Trophoblast cell (in vitro differentiated cells and primary cell): Measurements from ENCODE around the gene TMCC1.
A peak's percentile ranks its signal among the peaks of the same experiment; 100 is the strongest.

Experiments
- DNase-seq, 2 donors: peaks; one replicate each; pipeline ENCODE4 v3.0.0-alpha.2; 2016
- H2AFZ ChIP-seq: 2 replicates; pipeline ENCODE4 v1.6.1; 2013; ENCODE audit warnings: low read length, moderate library complexity, mild to moderate bottlenecking; ENCODE audit not compliant: insufficient read depth, poor library complexity
- H2AK5ac ChIP-seq: 2 replicates; pipeline ENCODE4 v1.6.1; 2013; ENCODE audit warnings: mild to moderate bottlenecking, low read length
- H2BK120ac ChIP-seq: 2 replicates; pipeline ENCODE4 v1.6.1; 2013; ENCODE audit warnings: low read length, mild to moderate bottlenecking, moderate library complexity; ENCODE audit not compliant: insufficient read depth, poor library complexity
- H2BK12ac ChIP-seq: 2 replicates; pipeline ENCODE4 v1.6.1; 2013; ENCODE audit warnings: mild to moderate bottlenecking, low read length, moderate library complexity
- H2BK5ac ChIP-seq: 2 replicates; pipeline ENCODE4 v1.6.1; 2013; ENCODE audit warnings: low read length, low read depth, moderate library complexity, mild to moderate bottlenecking; ENCODE audit not compliant: poor library complexity
- H3K14ac ChIP-seq: 2 replicates; pipeline ENCODE4 v1.6.1; 2013; ENCODE audit warnings: mild to moderate bottlenecking, low read length
- H3K18ac ChIP-seq: 2 replicates; pipeline ENCODE4 v1.6.1; 2013; ENCODE audit warnings: mild to moderate bottlenecking, low read length
- H3K23ac ChIP-seq: 2 replicates; pipeline ENCODE4 v1.6.1; 2013; ENCODE audit warnings: low read length
- H3K27ac ChIP-seq: 2 replicates; pipeline ENCODE4 v1.5.1; 2013; ENCODE audit warnings: low read depth, mild to moderate bottlenecking, inconsistent platforms, low read length, moderate library complexity
- H3K27me3 ChIP-seq: 2 replicates; pipeline ENCODE4 v1.6.1; 2013; ENCODE audit warnings: inconsistent platforms, mild to moderate bottlenecking, low read length, moderate library complexity; ENCODE audit not compliant: insufficient read depth
- H3K36me3 ChIP-seq, 2 experiments: 1 replicate in 1 of 2; 2 replicates in 1 of 2; pipeline ENCODE4 v1.6.1; 2013; ENCODE audit warnings: low read length in 2 of 2, mild to moderate bottlenecking in 2 of 2, moderate library complexity in 1 of 2; ENCODE audit not compliant: insufficient read depth in 2 of 2, control insufficient read depth in 1 of 2
- H3K4ac ChIP-seq: 2 replicates; pipeline ENCODE4 v1.6.1; 2013; ENCODE audit warnings: low read depth, mild to moderate bottlenecking, low read length, moderate library complexity
- H3K4me1 ChIP-seq, 2 experiments: 1 replicate in 1 of 2; 2 replicates in 1 of 2; pipeline ENCODE4 v1.6.1; 2013; ENCODE audit warnings: low read length in 2 of 2, mild to moderate bottlenecking in 2 of 2, moderate library complexity in 1 of 2; ENCODE audit not compliant: insufficient read depth in 2 of 2, control insufficient read depth in 1 of 2
- H3K4me2 ChIP-seq: 2 replicates; pipeline ENCODE4 v1.6.1; 2013; ENCODE audit warnings: inconsistent platforms, mild to moderate bottlenecking, low read length, moderate library complexity
- H3K4me3 ChIP-seq: 2 replicates; pipeline ENCODE4 v1.5.1; 2013; ENCODE audit warnings: mild to moderate bottlenecking, low read depth, low read length, inconsistent platforms
- H3K79me1 ChIP-seq: one replicate; pipeline ENCODE4 v1.6.1; 2013; ENCODE audit warnings: low read length
- H3K79me2 ChIP-seq: 2 replicates; pipeline ENCODE4 v1.6.1; 2013; ENCODE audit warnings: low read length, mild to moderate bottlenecking; ENCODE audit not compliant: control insufficient read depth, insufficient read depth, poor library complexity
- H3K9ac ChIP-seq: 2 replicates; pipeline ENCODE4 v1.6.1; 2013; ENCODE audit warnings: mild to moderate bottlenecking, low read length
- H3K9me3 ChIP-seq: 2 replicates; pipeline ENCODE4 v1.6.1; 2013; ENCODE audit warnings: low read depth, mild to moderate bottlenecking, control low read depth, inconsistent platforms, low read length; ENCODE audit not compliant: insufficient read depth
- H4K12ac ChIP-seq: 2 replicates; pipeline ENCODE4 v1.6.1; 2013; ENCODE audit warnings: low read depth, mild to moderate bottlenecking, low read length, moderate library complexity
- H4K8ac ChIP-seq: 2 replicates; pipeline ENCODE4 v1.6.1; 2013; ENCODE audit warnings: low read depth, mild to moderate bottlenecking, low read length, moderate library complexity
- H4K91ac ChIP-seq: one replicate; pipeline ENCODE4 v1.6.1; 2013; ENCODE audit warnings: low read depth, mild to moderate bottlenecking, low read length, moderate library complexity
- WGBS: extraction: QIAGEN DNeasy Blood & Tissue Kit; methylation state at CpG from one replicate; pipeline ENCODE4 v1.1.7; 2013; ENCODE audit warnings: missing lambda C conversion rate; ENCODE audit not compliant: insufficient read length, insufficient coverage; ENCODE audit errors: extremely low coverage; 5-methylcytosine and 5-hydroxymethylcytosine counted together

The TMCC1 gene

GRCh38 chr3:129628169-129628522 is 265.4 kb downstream of the TMCC1 start:
- H3K79me2 ChIP-seq = peaks cover 11% of the 10 kb centered on the region

GRCh38 chr3:129627350-129628168 is 266.0 kb downstream of the TMCC1 start:
- no CpG with 5 or more reads among the region's 38 CpGs for WGBS
- Histone ChIP-seq H4K12ac (peak overlapping the region; percentile 94), H3K4ac (peak overlapping the region; percentile 94), H3K4me3 (peak overlapping the region; percentile 66), H3K36me3 (no peaks in the 10 kb centered on the region), H3K4me2 (peak overlapping the region; percentile 78), H3K23ac (no peak overlapping the region), H3K18ac (peak overlapping the region; percentile 98), H3K79me2 (peaks cover 9% of the 10 kb centered on the region), H4K8ac (peak overlapping the region; percentile 98), H3K9me3 (peaks cover 2% of the 10 kb centered on the region), H2BK5ac (peak overlapping the region; percentile 95), H3K9ac (peak overlapping the region; percentile 86), H2AFZ (peak overlapping the region; percentile 95), H4K91ac (peak overlapping the region; percentile 100), H3K4me1 (peaks cover 32 to 41% of the 10 kb centered on the region in 2 experiments), H3K27ac (peak overlapping the region; percentile 97), H2BK12ac (peak overlapping the region; percentile 88), H2BK120ac (peak overlapping the region; percentile 98), H2AK5ac (peak overlapping the region; percentile 98), H3K27me3 (no peaks in the 10 kb centered on the region), H3K14ac (peak overlapping the region; percentile 98), H3K79me1 (peaks cover 42% of the 10 kb centered on the region)
- peak; percentile 98 for DNase-seq

More at GRCh38 chr3:129628169-129628522, 265.4 kb downstream of the TMCC1 start:
- H2BK5ac ChIP-seq = no peak overlapping the region
- H3K4ac ChIP-seq = no peak overlapping the region
- no peak overlapping the region for H3K4me3 ChIP-seq
- no peak overlapping the region for H2BK120ac ChIP-seq
- no peak overlapping the region for H3K23ac ChIP-seq
- H3K4me2 ChIP-seq = peak overlapping the region; percentile 78
- H3K9me3 ChIP-seq = no peaks in the 10 kb centered on the region
- H3K79me1 ChIP-seq = peaks cover 38% of the 10 kb centered on the region
- H3K27me3 ChIP-seq = no peaks in the 10 kb centered on the region
- H4K12ac ChIP-seq = no peak overlapping the region
- peak overlapping the region; percentile 17 for H4K8ac ChIP-seq
- peaks cover 26 to 39% of the 10 kb centered on the region in 2 experiments for H3K4me1 ChIP-seq
- no peak overlapping the region for H3K9ac ChIP-seq
- H3K18ac ChIP-seq = no peak overlapping the region
- H3K36me3 ChIP-seq = no peaks in the 10 kb centered on the region
- no peak overlapping the region for H2AK5ac ChIP-seq
- H3K27ac ChIP-seq = peak overlapping the region; percentile 97
- no peak overlapping the region for H4K91ac ChIP-seq
- no peak overlapping the region for H2BK12ac ChIP-seq
- no peak for DNase-seq
- H3K14ac ChIP-seq = no peak overlapping the region
- no peak overlapping the region for H2AFZ ChIP-seq
- WGBS = no CpG with 5 or more reads among the region's 9 CpGs

GRCh38 chr3:129626744-129627349 is 266.7 kb downstream of the TMCC1 start:
- H3K9ac ChIP-seq = peak overlapping the region; percentile 86
- H3K4me2 ChIP-seq = peak overlapping the region; percentile 78
- peaks cover 36 to 40% of the 10 kb centered on the region in 2 experiments for H3K4me1 ChIP-seq
- peak; percentile 84 to 91 for DNase-seq
- H3K27ac ChIP-seq = peak overlapping the region; percentile 97
- H2AFZ ChIP-seq = peak overlapping the region; percentile 95
- peak overlapping the region; percentile 66 for H3K4me3 ChIP-seq
- H4K12ac ChIP-seq = peak overlapping the region; percentile 94
- H2AK5ac ChIP-seq = peak overlapping the region; percentile 98
- peak overlapping the region; percentile 97 for H3K18ac ChIP-seq
- H2BK120ac ChIP-seq = peak overlapping the region; percentile 97
- peak overlapping the region; percentile 98 for H3K14ac ChIP-seq
- WGBS = no CpG with 5 or more reads among the region's 49 CpGs
- H2BK5ac ChIP-seq = peak overlapping the region; percentile 95
- H3K79me2 ChIP-seq = peaks cover 7% of the 10 kb centered on the region
- no peaks in the 10 kb centered on the region for H3K27me3 ChIP-seq
- H4K91ac ChIP-seq = peak overlapping the region; percentile 100
- no peaks in the 10 kb centered on the region for H3K36me3 ChIP-seq
- H3K9me3 ChIP-seq = peaks cover 4% of the 10 kb centered on the region
- peaks cover 44% of the 10 kb centered on the region for H3K79me1 ChIP-seq
- peak overlapping the region; percentile 94 for H3K4ac ChIP-seq
- no peak overlapping the region for H3K23ac ChIP-seq
- peak overlapping the region; percentile 98 for H4K8ac ChIP-seq
- H2BK12ac ChIP-seq = peak overlapping the region; percentile 88

GRCh38 chr3:129625072-129625874 is 268.2 kb downstream of the TMCC1 start:
- WGBS = no CpG with 5 or more reads among the region's 12 CpGs
- Histone ChIP-seq H2AK5ac (peak overlapping the region; percentile 59), H4K8ac (peak overlapping the region; percentile 20), H2BK5ac (peak overlapping the region; percentile 2), H3K27me3 (no peaks in the 10 kb centered on the region), H3K9ac (no peak overlapping the region), H3K79me2 (peaks cover 7% of the 10 kb centered on the region), H3K4ac (peak overlapping the region; percentile 8), H3K4me1 (peaks cover 40 to 45% of the 10 kb centered on the region in 2 experiments), H4K91ac (peak overlapping the region; percentile 61), H3K14ac (peak overlapping the region; percentile 46), H2AFZ (peak overlapping the region; percentile 5), H2BK120ac (peak overlapping the region; percentile 55), H3K23ac (no peak overlapping the region), H3K27ac (peak overlapping the region; percentile 78), H2BK12ac (peak overlapping the region; percentile 45), H4K12ac (no peak overlapping the region), H3K79me1 (peaks cover 49% of the 10 kb centered on the region), H3K18ac (peak overlapping the region; percentile 46), H3K4me3 (no peak overlapping the region), H3K4me2 (no peak overlapping the region), H3K9me3 (peaks cover 5% of the 10 kb centered on the region), H3K36me3 (no peaks in the 10 kb centered on the region)
- DNase-seq = peak in 1 of 2 donors; percentile 16
